ENCODE results near the gene SULT1B1.

DNA sequence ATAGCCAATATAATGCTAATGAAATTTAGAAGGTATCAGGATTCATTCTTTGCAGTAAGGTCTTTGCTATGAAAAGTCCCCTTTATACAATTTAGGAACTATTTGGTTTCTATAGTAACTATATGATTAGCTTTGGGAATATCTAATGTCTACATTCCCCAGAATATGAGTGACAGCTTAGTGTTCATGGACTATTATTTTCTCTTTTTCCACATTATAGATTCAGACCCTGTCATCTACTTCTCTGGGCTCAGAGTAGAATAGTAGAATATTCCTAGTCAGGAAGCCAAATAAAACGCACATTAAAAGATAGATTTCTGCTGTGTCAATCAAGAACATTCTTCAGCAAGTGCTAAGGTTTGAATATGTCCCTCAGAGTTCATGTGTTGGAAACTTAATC, 26.1 kb upstream of the SULT1B1 start:
- no peak for TF ChIP-seq POLR2AphosphoS5 (IDR thresholded peaks at IDR 0.05)
- TF ChIP-seq, protein P1, sequence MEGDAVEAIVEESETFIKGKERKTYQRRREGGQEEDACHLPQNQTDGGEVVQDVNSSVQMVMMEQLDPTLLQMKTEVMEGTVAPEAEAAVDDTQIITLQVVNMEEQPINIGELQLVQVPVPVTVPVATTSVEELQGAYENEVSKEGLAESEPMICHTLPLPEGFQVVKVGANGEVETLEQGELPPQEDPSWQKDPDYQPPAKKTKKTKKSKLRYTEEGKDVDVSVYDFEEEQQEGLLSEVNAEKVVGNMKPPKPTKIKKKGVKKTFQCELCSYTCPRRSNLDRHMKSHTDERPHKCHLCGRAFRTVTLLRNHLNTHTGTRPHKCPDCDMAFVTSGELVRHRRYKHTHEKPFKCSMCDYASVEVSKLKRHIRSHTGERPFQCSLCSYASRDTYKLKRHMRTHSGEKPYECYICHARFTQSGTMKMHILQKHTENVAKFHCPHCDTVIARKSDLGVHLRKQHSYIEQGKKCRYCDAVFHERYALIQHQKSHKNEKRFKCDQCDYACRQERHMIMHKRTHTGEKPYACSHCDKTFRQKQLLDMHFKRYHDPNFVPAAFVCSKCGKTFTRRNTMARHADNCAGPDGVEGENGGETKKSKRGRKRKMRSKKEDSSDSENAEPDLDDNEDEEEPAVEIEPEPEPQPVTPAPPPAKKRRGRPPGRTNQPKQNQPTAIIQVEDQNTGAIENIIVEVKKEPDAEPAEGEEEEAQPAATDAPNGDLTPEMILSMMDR (IDR thresholded peaks at IDR 0.05): no peak
- TF ChIP-seq POLR2A (IDR thresholded peaks at IDR 0.05): no peak

Data from breast epithelium (tissue), 3 donors.